HTERT RPE-1 (cell line): Measurements from ENCODE around the gene FAM193A.
"Not testable (repeated sequence)": the region's sequence is repeated elsewhere in the genome, so short reads cannot be mapped to it uniquely, and the experiment has no call there.

Experiments
- in situ Hi-C: fragments of 300-500 bp; cut with MboI; formaldehyde crosslinking; loops from 4 replicates; pipeline ENCODE4 v1.14.3; 2020; ENCODE audit warnings: low sequenced_read_pairs

FAM193A gene

GRCh38 chr4:2744576-2745270 is 208.3 kb downstream of the FAM193A start:
- in situ Hi-C loops: no loop called here

- in situ Hi-C loops: no loop called here
Observed at GRCh38 chr4:2745516-2745915, 209.1 kb downstream of the FAM193A start.

DNA sequence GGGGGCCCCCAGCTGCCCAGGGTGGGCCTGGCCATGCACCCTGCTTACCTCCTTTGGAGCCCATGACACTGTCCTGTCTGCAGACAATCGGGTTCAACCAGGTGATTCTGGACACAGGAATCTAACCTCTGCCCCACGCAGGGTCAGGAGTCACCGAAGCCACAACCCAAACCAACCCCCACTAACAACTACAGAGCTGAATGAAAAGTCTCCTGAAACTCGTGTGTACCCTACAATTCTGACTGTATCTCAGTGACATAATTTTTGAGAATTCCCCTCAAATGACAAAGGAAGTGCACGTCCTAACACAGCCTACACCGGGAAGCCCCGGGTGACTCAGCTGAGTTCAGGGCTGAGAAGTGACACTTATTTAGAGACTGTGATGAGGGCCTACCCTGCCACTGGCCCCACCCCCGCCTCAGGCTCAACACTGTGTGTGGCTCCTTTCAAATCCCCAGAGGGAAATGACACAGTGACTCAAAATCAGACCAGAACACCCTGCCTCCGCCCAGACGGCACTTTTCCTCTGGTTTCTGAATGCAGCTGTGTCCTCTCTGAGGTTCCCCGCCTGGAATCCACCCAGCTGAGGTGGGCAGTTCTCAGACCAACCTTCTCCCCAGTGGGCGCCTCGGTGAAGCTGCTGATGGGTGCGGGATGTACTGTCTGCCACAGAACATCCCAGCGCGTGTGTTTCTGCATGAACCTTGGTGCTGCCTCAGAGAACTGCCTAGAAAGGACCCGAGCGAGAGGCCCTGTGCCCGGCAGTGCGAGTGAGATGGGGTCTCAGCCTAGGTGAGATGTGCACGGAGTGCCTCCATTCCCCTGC is 209.7 kb downstream of the FAM193A start:
- in situ Hi-C loops: no loop called here

DNA sequence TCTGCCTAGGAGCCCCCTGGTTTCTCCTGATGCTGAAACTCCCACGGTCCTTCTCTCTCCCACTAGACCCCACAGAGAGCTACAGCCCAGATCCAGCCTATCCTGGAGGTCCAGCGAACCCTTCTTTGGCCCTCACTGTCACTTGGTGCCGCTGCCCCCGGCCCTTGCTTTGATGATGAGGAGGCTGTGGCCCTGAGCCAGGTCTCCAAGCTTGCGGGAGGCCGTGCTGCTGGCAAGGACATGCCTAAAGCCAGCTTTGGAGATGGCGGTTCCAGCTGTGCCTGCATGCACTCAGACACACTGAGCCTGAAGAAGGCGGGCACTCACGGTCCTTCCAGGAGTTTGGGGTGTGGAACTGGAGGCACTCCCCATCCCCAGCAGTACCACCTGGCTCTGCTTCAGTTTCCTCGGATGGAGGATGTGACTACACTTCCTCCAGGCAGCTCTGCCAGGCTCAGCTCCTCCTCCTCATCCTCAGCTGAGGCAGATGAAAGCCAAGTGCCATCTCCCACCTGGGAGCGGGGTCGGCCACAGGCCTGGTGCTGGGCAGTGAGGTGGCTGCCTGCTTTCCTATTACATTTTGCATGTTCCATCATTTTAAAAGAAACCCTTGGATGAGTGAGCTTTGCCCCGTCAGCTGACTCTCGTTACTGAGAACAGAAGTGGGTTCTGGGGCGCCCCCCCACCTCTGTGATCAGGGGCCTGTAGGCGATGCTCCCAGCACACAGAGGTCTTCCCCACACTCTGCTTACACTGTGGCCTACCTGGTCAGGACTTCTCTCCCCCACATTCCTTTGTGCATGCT is 210.6 kb downstream of the FAM193A start:
- in situ Hi-C loops: no loop called here

- in situ Hi-C loops: no loop called here
Observed at GRCh38 chr4:2750719-2751605, 214.5 kb downstream of the FAM193A start.

GRCh38 chr4:2753436-2753835 is 217.0 kb downstream of the FAM193A start:
- in situ Hi-C loops: no loop called here

DNA sequence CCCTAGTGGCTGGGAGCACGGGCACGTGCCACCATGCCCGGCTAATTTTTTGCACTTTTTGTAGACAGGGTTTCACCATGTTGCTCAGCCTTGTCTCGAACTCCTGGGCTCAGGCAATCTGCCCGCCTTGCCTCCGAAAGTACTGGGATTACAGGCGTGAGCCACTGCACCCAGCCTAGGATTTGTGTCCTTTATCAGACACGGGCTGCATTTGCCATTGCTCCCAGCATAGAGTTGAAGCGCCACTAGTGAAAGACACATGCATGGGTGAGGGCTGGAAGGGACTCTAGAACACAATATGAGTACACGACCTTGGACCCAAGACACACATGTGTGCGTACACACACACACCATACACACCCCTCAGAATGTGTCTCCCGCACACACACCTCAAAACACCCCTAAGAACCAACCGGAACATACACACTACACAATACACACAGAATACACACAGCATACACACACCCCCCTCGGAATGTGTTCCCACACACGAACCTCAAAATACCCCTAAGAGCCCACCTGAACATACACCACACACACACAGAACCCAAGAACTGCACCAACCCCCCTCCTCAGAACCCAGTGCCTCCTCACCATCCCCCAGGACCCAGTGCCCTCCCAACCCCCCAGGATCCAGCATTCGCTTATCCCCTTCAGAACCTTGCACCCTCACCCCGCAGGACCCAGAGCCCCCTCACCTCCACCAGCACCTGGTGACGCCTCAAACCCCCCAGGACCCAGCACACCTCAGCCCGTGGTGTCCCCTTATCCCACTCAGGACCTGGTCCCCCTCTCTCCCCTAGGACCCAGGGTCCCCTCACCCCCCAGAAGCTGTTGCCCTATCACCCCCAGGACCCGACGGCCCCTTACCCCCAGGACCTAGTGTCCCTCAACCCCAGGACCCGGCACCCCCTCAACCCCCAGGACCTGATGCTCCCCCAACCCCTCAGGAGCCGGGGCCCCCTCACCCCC is 218.7 kb downstream of the FAM193A start:
- in situ Hi-C loops: no loop called here

DNA sequence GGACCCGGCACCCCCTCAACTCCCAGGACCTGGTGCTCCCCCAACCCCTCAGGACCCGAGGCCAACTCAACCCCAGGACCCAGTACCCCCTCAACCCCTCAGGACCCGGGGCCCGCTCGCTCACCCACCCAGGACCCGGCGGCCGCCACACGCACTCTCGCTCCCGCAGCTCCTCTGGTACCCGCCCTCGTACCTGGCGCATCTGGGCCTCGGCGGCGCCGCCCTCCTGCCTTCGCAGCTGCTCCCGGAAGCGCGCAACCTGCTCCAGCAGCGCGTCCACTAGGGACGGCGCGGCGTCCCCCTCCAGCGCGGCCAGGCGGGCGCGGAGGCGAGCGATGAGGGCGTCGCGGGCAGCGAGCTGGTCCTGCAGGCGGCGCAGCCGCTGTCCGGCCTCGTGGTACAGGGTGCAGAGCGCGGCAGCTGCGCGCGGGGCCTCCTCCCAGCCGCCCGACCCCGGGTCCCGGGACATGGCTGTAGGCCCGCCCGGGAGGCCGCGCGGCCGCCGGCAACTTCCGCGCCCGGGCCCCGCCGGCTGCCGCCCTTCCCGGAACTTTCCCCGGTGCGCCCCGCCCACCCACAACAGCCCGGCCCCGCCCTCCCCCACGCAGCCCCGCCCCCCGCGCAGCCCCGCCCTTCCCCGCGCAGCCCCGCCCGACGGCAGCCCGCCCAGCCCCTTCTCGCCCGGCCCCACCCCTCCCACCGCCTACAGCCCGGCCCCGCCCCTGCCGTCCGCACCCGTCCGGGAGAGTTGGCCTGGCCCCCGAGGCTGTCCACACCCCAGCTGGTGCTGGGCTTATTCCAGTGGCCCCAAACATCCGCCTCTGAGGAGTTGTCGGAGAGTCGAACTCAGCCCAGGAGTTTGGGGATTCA is 219.6 kb downstream of the FAM193A start, which contains the start of gene TNIP2:
Gene TNIP2 (minus strand): TSS at position 516 of the 870 bp plus-strand sequence. CDS start 47 bp downstream, at position 469.
- in situ Hi-C loops: no loop called here

DNA sequence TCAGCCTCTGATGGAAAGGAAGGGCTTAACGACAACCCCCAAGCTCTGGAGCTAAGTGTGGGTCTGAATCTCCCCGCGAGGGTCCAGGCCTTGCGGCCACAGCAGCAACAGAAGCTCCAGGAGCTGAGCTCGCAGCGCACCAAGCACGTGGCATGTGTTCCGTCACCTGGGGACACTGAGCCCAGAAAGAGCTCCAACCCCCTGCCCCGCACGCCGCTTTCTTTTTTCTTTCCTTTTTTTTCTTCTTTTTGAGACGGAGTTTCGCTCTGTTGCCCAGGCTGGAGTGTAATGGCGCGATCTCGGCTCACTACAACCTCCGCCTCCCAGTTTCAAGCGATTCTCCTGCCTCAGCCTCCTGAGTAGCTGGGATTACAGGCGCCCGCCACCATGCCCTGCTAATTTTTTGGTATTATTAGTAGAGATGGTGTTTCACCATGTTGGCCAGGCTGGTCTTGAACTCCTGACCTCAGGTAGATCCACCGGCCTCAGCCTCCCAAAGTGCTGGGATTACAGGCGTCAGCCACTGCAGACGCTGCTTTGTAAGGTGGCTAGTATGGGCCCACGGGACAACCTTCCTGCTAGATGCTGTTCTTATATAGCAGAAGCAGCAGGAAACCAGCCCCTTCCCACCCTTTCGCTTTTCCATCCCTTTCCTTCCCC is 220.4 kb downstream of the FAM193A start:
- in situ Hi-C loops: no loop called here

DNA sequence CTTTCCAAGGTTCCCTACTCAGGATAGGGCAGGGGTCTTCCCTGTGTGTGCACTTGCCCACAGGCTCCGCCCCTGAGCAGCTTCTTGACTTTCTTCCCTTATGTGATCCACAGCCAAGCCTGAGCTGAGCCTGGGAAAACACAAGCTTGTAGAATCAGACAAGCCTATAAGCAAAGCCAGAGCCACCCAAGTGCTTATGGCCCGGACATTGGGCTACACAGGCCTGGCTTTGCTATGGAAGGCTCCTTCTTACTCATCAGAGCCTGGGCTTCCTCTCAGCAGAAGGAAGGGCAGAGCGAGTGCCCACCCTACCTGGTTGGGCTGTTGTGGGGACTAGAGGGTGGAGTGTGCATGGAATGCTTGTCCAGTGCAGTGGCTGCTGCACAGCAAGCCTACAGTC is 221.0 kb downstream of the FAM193A start:
- in situ Hi-C loops: no loop called here

DNA sequence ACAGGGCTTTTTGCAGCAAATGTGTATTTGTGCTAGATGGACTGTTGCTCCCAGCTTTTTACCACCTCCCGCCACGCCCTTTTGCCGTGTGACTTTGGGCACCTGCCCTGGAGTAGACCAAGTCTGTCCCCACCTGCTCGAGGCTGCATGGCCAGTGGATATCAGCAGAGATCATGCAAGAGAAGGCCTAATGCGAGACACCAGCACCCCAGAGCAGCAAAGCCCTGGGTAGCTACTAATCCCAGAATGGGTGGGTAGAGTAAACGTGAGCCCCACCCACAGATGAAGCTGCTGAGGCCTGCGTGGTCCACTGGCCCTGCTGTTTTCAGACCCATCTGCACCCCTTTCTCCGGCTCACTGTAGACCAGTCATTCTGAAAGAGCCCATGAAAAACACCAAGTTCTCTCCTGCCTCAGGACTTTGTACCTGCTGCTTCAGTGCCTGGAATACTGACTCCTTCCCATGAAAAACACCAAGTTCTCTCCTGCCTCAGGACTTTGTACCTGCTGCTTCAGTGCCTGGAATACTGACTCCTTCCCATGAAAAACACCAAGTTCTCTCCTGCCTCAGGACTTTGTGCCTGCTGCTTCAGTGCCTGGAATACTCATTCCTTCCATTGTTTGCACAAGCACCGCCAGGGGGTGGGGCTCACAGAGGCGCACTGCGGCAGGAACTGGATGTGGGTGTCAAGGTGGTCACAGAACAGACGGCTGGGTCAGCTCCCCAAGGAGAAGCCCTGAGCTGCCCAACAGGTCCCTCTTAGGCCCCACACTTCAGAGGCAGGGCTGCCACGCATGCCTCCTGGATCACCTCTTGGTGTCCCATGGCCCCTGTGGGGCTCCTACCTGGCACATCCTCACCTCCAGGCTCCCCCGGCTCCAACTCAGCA is 224.8 kb downstream of the FAM193A start:
- in situ Hi-C loops: no loop called here

GRCh38 chr4:2762048-2762447 is 225.6 kb downstream of the FAM193A start:
- in situ Hi-C loops: no loop called here

DNA sequence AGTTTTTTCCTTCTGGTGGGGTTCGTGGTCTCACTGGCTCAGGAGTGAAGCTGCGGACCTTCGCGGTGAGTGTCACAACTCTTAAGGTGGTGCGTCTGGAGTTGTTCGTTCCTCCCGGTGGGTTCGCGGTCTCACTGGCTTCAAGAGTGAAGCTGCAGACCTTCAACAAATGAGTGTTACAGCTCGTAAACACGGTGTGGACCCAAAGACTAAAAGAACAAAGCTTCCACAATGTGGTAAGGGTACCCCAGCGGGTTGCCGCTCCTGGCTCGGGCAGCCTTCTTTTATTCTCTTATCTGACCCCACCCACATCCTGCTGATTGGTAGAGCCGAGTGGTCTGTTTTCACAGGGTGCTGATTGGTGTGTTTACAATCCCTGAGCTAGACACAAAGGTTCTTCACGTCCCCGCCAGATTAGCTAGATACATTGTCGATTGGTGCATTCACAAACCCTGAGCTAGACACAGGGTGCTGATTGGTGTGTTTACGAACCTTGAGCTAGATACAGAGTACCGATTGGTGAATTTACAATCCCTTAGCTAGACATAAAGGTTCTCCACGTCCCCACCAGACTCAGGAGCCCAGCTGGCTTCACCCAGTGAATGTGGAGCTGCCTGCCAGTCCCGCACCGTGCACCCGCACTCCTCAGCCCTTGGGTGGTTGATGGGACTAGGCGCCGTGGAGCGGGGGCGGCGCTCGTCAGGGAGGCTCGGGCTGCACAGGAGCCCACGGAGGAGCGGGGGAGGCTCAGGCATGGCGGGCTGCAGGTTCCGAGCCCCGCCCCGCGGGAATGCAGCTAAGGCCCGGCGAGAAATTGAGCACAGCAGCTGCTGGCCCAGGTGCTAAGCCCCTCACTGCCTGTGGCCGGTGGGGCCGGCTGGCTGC is 226.3 kb downstream of the FAM193A start:
- in situ Hi-C loops: not testable (repeated sequence)

DNA sequence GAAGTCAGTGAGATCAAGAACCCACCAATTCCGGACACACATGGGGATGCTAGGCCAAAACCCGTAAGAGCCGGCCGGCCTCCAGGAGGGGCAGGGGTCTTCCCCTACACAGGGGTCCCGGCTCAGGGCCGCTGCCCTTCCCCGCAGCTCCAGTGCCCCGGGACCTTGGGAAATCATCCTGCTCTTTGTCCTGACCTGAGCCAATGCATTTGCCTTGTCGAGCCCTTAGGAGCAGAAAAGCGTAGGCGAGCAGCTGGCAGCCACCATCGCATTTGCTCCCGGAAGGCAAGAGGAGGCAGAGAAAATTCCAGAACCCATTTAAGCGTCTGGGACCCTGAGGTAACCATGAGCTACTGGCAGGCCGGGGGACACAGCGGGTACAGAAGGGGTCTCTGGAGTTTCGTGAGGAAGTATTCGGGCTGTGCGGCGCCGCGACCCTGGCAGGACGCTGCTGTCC is 227.1 kb downstream of the FAM193A start:
- in situ Hi-C loops: no loop called here

- in situ Hi-C loops: no loop called here
Observed at GRCh38 chr4:2765832-2766526, 229.5 kb downstream of the FAM193A start.
